GM12801 (cell line): Measurements from ENCODE around the gene WSCD2.

Source experiments
- CTCF ChIP-seq: IDR thresholded peaks from one replicate; pipeline ENCODE4 v1.5.1; 2011; ENCODE audit warnings: control low read depth; ENCODE audit not compliant: insufficient read length; ENCODE audit errors: extremely low read depth

The WSCD2 gene

DNA sequence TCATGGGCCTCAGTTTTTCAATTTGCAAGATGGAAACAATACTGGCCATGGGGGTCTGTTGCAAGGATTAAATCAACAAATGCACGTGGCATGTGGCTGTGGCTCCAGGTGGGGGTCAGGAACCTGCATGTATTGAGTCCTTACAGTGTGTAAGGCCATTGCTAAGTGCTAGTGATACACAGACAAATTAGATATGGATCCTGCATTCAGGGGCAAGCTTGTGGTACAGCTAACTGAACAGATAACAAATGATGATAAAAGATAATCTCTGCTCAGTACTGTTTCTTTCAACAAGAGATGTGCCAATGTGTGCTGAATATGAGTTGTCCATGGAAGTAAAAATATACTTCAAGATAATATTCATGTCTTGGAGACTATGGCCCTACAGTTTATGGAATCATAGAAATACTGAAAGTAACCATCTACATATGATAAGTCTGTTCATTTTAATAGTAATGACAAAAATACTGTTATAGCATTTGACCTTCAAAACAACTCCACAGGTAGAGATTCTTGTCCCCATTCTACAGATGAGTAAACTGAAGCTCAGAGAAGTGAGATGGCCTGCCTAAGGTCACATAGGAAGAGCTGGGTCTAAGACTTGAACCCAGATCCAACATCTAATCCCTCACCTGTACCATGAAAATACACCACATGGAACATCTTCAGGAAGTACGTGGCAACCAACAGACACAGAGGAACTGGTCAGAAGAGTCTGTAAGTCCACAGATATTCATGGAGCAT is 7.2 kb upstream of the WSCD2 start:
- TF ChIP-seq CTCF: no peak

DNA sequence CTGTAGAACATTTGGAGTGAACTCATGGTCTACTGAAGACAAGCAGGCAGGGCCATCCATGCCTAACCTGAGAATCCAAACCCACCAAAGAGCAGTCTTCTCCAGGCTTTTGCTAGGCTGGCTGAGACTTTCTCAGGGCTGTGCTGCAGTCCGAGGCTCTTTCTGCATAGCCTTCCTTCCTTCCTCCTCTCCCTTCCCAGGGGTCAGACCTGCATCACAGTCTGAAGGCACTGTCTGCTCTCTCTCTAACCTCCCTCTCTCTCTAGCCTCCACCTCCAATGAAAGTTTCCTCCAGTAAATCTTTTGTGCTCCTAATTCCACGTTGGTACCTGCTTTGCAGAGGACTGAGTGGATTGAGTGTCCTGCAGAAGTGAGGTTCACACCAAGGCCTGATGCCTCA is 6.4 kb upstream of the WSCD2 start:
- no peak for TF ChIP-seq CTCF

- no peak for TF ChIP-seq CTCF
Measured at GRCh38 chr12:108123402-108123801, 5.7 kb upstream of the WSCD2 start.

- TF ChIP-seq CTCF: no peak
Measured at GRCh38 chr12:108125073-108125472, 4.0 kb upstream of the WSCD2 start.

DNA sequence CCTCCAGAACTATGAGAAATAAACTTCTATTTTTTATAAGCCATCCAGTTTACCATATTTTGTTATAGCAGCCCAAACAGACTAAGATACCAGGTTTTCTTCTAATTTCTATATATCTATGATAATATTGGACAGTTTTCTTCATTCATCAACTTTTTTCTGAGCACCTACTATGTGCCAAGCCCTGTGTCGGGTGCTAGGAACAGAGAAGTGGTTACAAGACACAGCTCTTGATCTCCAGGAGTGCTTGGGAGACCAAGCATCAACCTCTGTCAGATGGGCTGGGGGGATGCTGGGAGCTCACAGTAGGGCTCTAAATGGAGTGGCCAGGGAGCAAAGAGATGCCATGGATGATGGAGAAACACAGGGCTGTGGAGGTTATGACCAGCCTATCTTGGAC is 2.9 kb upstream of the WSCD2 start:
- no peak for TF ChIP-seq CTCF

- no peak for TF ChIP-seq CTCF
Measured at GRCh38 chr12:108126990-108127501, 2.0 kb upstream of the WSCD2 start.

DNA sequence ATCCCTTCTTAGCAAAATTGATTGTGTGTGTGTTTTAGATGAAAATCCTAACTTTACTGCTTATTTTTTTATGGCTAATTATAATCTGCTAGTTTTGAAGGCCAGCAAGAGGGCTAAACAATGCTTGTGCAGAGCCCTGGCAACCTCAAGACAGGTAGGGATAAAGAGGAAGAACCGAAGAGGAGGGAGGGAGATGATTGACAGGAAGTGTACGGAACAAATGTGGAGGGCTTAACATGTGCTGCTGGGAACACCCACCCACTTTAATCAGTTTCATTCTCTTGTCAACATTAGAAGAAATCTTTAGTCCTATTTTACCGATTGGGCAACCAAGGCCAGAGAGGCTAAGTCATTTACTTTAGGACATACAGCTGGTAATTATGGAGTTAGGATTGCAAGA is 1.4 kb upstream of the WSCD2 start:
- no peak for TF ChIP-seq CTCF
